Left ventricle myocardium inferior (tissue), 1 donor: Measurements from ENCODE around the gene NKPD1. TPM values are rescaled to one million over a fixed set of nuclear protein-coding genes. Genes with fewer than 3 reads are reported as not detected.
A peak's percentile ranks its signal among the peaks of the same experiment; 100 is the strongest.

Experiments used
- DNase-seq: peaks from one replicate; pipeline ENCODE4 v3.0.0-alpha.2; 2020
- H3K27ac ChIP-seq: fragments of 200-600 bp; replicated peaks from 2 replicates; pipeline ENCODE4 v1.8.0; 2021
- H3K27me3 ChIP-seq: fragments of 200-600 bp; 2 replicates; pipeline ENCODE4 v1.8.0; 2021; ENCODE audit warnings: low read depth
- H3K36me3 ChIP-seq: fragments of 200-600 bp; 2 replicates; pipeline ENCODE4 v1.8.0; 2021
- H3K4me1 ChIP-seq: fragments of 200-600 bp; 2 replicates; pipeline ENCODE4 v1.8.0; 2021
- H3K4me3 ChIP-seq: fragments of 200-600 bp; 2 replicates; pipeline ENCODE4 v1.8.0; 2021; ENCODE audit warnings: mild to moderate bottlenecking, moderate library complexity
- H3K9me3 ChIP-seq: fragments of 200-600 bp; replicated peaks from 2 replicates; pipeline ENCODE4 v1.8.0; 2021
- CTCF ChIP-seq: fragments of 200-600 bp; IDR thresholded peaks from 2 replicates; pipeline ENCODE4 v1.8.0; 2021; ENCODE audit warnings: antibody characterized with exemption, mild to moderate bottlenecking, borderline replicate concordance
- intact Hi-C: fragments of 100-400 bp; cut with micrococcal nuclease; formaldehyde crosslinking; loops from one replicate; pipeline ENCODE4 v1.11.0; 2022
- total RNA-seq: library from RNA; stranded (reverse); fragmentation: NEBNext Ultra II Directional; extraction: Animal tissue kit (Norgen Biotek cat#: 25700); gene quantifications from one replicate; pipeline ENCODE4 v1.2.1, GENCODE V29; 2021
- donor health status: DM: no; HTN: yes; CAD: no; lungs with severe emphysema.

NKPD1 gene
- total RNA-seq, 1 donor from 2014 or later, result 0.05 TPM

DNA sequence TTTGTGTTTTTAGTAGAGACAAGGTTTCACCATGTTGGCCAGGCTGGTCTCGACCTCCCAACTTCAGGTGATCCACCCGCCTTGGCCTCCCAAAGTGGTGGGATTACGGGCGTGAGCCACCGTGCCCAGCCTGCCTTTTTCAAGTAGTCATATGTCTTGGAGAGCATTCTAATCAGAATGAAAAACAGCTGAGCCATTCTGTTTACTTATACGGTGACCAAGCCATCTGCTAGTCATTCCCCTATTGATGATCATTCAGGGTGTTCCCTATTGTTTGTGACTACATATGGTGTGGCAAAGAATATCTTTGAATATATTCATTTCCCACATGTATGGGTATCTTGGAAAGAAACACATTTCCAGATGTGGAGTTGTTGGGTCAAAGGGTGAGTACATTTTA lies 35.0 kb upstream of the NKPD1 start:
- Histone ChIP-seq H3K4me3 (no peak overlapping the region), H3K27me3 (no peaks in the 10 kb centered on the region), H3K9me3 (no peaks in the 10 kb centered on the region), H3K4me1 (no peaks in the 10 kb centered on the region), H3K27ac (no peak overlapping the region), H3K36me3 (no peaks in the 10 kb centered on the region)
- no peak for TF ChIP-seq CTCF
- intact Hi-C loops, result no loop called here
- DNase-seq, result no peak

DNA sequence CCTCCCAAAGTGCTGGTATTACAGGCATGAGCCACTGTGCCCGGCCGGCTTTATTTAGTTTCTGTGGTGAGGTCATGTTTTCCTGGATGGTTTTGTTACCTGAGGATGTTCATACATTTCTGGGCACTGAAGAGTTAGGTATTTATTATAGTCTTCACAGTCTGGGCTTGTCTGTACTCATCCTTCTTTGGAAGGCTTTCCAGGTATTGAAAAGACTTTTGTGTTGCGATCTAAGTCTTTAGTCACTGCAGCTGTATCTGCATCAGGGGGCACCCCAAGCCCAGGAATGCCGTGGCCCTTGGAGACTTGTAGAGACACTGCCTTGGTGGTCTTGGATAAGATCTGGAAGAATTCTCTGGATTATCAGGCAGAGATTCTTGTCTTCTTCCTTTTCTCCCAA lies 30.6 kb upstream of the NKPD1 start:
- no peaks in the 10 kb centered on the region for H3K27me3 ChIP-seq
- no peaks in the 10 kb centered on the region for H3K9me3 ChIP-seq
- intact Hi-C loops, result no loop called here
- no peak overlapping the region for H3K27ac ChIP-seq
- H3K4me1 ChIP-seq, result no peaks in the 10 kb centered on the region
- no peaks in the 10 kb centered on the region for H3K36me3 ChIP-seq
- no peak for DNase-seq
- H3K4me3 ChIP-seq, result no peak overlapping the region
- TF ChIP-seq CTCF, result no peak

GRCh38 chr19:45189971-45190370 lies 29.2 kb upstream of the NKPD1 start:
- DNase-seq, result no peak
- Histone ChIP-seq H3K9me3 (no peaks in the 10 kb centered on the region), H3K27ac (no peak overlapping the region), H3K4me1 (no peaks in the 10 kb centered on the region), H3K4me3 (no peak overlapping the region), H3K27me3 (no peaks in the 10 kb centered on the region), H3K36me3 (no peaks in the 10 kb centered on the region)
- intact Hi-C loops, result no loop called here
- TF ChIP-seq CTCF, result no peak

GRCh38 chr19:45187421-45188100 lies 26.8 kb upstream of the NKPD1 start:
- no peak overlapping the region for H3K4me3 ChIP-seq
- intact Hi-C loops, result no loop called here
- H3K4me1 ChIP-seq, result no peaks in the 10 kb centered on the region
- no peaks in the 10 kb centered on the region for H3K9me3 ChIP-seq
- no peak for DNase-seq
- no peak overlapping the region for H3K27ac ChIP-seq
- peak; percentile 65 for TF ChIP-seq CTCF
- no peaks in the 10 kb centered on the region for H3K27me3 ChIP-seq
- H3K36me3 ChIP-seq, result no peaks in the 10 kb centered on the region

- no peak for TF ChIP-seq CTCF
- no peaks in the 10 kb centered on the region for H3K9me3 ChIP-seq
- H3K27ac ChIP-seq, result no peak overlapping the region
- intact Hi-C loops, result no loop called here
- no peaks in the 10 kb centered on the region for H3K4me1 ChIP-seq
- no peaks in the 10 kb centered on the region for H3K27me3 ChIP-seq
- no peaks in the 10 kb centered on the region for H3K36me3 ChIP-seq
- no peak overlapping the region for H3K4me3 ChIP-seq
- DNase-seq, result no peak
These were observed 25.9 kb upstream of the NKPD1 start for GRCh38 chr19:45186509-45187334.
